Measurements from ENCODE around the gene RBM19.

DNA sequence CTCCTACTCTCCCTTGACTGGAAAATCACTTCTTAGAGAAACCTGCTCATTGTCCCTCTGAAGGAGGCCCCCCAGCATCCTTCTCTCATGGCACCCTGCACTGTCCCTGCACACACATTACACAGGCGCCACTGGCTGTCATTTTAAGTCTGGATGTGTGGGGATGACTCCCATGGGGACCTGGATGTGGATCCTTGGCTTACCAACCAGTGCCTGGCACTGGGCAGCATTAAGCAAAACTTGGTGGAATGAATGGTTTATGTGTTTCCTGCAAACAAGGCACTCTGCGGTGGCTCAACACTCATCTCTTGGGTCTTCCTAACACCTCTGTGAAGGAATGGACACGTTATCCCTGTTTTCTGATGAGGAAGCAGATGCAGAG lies 162.4 kb downstream of the RBM19 start:
- TF ChIP-seq, protein P1, sequence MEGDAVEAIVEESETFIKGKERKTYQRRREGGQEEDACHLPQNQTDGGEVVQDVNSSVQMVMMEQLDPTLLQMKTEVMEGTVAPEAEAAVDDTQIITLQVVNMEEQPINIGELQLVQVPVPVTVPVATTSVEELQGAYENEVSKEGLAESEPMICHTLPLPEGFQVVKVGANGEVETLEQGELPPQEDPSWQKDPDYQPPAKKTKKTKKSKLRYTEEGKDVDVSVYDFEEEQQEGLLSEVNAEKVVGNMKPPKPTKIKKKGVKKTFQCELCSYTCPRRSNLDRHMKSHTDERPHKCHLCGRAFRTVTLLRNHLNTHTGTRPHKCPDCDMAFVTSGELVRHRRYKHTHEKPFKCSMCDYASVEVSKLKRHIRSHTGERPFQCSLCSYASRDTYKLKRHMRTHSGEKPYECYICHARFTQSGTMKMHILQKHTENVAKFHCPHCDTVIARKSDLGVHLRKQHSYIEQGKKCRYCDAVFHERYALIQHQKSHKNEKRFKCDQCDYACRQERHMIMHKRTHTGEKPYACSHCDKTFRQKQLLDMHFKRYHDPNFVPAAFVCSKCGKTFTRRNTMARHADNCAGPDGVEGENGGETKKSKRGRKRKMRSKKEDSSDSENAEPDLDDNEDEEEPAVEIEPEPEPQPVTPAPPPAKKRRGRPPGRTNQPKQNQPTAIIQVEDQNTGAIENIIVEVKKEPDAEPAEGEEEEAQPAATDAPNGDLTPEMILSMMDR (conservative IDR thresholded peaks at IDR 0.05; ENCODE audit: low read depth, low read length) = no peak
- TF ChIP-seq EZH2 (IDR thresholded peaks at IDR 0.05; ENCODE audit: low read length, unreplicated experiment) = no peak

All from PC-3 (cell line).